ENCODE results near the gene TBC1D9B.

GRCh38 chr5:179953987-179954386 is 46.3 kb upstream of the TBC1D9B start:
- TF ChIP-seq CTCF (conservative IDR thresholded peaks at IDR 0.05 in 1 of 2, IDR thresholded peaks at IDR 0.05 in 1 of 2; ENCODE audit: extremely low read depth in 1 of 2, insufficient read depth in 1 of 2, low read depth in 1 of 2, low read length in 2 of 2) (no peak), EZH2 (IDR thresholded peaks at IDR 0.05; ENCODE audit: borderline replicate concordance, low read length) (no peak)
